HG03439 (cell line): ENCODE data around the gene SMARCA2.

ENCODE experiments used
- ATAC-seq: cut with Tn5 transposase; IDR thresholded peaks from one replicate; pipeline ENCODE4 v1.9.1; 2021; ENCODE audit warnings: mild to moderate bottlenecking, moderate library complexity; ENCODE audit not compliant: unreplicated experiment

Gene SMARCA2

GRCh38 chr9:2039294-2040180 lies 24.4 kb downstream of the SMARCA2 start:
- no peak for ATAC-seq

GRCh38 chr9:2040828-2041227 lies 25.7 kb downstream of the SMARCA2 start:
- no peak for ATAC-seq

GRCh38 chr9:2041736-2042135 lies 26.6 kb downstream of the SMARCA2 start:
- ATAC-seq = no peak

- ATAC-seq = no peak
These were observed 28.1 kb downstream of the SMARCA2 start for GRCh38 chr9:2043243-2043642.

GRCh38 chr9:2043881-2044462 lies 28.8 kb downstream of the SMARCA2 start:
- ATAC-seq = no peak

DNA sequence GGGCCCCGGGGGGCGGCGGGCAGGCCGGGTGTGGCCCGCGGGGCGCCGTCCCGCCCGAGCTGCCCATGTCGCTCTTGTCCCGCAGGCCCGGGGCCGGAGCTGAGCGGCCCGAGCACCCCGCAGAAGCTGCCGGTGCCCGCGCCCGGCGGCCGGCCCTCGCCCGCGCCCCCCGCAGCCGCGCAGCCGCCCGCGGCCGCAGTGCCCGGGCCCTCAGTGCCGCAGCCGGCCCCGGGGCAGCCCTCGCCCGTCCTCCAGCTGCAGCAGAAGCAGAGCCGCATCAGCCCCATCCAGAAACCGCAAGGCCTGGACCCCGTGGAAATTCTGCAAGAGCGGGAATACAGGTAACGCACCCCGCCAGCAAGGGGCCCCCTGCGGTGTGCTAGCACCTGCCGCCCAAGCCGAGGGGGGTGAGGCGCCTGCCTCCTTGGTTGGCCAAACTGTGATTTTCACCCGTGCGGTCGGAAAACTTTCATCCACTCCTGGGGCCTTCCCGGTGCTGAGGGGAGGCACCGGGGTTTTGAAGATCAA lies 32.1 kb downstream of the SMARCA2 start:
- no peak for ATAC-seq

GRCh38 chr9:2047916-2048315 lies 32.8 kb downstream of the SMARCA2 start:
- no peak for ATAC-seq

DNA sequence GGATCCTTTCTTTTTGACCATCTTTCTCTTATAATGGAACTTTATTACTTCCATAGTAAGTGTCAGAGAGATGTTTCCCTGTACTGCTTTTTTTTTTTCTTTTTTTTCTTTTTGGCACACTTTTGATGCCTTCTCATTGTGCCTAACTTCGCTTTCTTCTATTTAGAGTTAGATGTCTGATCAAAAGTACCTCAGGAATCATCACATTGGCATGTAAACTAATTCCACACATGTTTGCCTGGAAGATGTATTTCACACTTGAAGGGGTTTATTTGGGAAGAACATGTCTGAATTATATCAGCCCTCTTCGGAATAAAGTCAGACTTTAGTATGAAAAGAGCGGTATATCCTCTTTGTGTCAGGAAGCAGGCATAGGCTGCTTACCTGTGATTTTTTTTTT lies 35.1 kb downstream of the SMARCA2 start:
- ATAC-seq = no peak

DNA sequence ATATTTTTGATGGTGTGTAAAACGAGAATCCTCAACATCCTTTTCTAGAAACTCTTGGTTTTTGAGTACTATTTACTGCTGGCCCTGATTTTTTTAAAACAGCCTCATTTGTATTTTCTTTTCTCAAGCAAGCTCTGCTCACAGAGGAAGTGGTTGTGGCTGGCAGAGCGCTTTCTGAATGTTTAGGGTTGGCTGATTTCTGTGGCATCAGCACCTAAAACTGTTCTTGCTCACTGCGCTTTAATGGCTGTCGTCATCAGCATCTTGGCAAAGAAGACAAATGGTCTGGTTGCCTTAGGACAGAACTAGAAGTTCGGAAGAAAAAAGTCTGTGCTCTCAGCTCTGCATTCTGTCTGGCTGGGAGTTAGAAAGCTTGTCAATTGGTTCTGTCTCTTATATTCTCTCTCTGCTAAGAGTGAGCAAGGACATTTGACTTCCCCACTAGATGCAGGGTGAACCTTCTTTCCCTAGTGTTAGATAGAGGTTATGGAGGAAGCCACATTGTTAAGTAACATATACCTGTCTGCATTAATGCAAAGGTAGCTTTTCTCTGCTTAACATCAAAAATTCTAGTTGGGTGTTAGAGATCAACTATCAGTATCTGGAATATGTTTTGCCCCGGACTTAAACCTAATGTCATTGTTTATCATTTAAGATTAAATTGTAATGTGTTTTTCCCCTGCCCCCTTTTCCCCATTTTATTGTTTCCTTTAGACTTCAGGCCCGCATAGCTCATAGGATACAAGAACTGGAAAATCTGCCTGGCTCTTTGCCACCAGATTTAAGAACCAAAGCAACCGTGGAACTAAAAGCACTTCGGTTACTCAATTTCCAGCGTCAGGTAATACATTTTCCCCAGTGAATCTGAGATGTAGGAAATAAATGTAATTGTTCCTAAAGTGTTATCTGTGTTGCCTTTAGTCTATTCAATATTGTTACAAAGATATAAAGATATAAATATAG lies 39.0 kb downstream of the SMARCA2 start:
- ATAC-seq = peak; percentile 94

DNA sequence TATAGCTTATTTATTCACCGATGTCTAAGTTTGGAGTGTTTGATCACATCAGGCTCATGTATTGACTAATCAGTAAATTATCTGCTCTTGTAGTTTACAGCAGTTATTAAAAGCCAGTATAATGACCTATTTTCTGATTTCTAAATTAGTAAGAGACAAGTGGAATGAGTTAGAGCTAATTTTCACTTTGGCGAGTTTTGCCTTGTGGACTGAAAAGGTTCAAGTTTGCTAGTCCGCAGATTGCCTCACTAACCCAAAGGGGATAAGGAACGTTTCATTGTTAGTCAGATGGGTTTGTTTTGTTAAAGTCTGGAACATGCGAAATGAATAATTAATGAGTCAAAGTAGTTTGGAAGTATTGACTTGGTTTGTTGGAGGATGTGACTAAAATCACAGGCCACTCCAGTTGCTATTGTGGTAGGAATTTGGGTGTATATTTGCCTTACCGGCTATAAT lies 40.1 kb downstream of the SMARCA2 start:
- no peak for ATAC-seq

DNA sequence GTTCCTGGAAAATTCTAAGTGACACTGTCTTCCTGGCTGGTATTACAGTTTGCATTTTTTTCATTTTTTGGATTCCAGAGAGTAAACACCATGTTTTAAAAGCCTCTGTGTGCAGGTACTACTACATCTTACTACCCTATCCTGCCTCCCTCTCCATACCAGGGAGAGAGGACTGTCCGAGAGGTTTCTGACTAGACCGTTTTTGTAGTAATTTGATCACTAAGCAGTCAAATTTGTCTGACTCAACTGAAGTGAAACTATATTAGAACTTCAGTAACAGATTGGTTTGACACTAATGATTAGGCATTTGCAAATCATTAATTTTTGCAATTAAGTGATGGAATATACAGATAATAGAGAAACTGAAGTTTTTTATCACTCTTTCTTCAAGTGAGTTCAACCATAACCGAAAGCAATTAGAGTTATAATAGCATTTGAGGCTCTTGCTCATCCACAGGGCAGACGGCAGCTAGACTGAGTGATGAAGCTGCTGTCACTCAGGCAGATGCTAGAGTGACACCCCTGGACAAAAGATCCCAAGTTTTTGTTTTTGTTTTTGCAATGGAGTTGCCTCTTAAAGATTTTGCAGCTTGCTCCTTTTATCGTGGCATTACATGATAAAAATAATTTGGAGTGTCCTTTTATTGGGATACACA lies 44.3 kb downstream of the SMARCA2 start:
- no peak for ATAC-seq

DNA sequence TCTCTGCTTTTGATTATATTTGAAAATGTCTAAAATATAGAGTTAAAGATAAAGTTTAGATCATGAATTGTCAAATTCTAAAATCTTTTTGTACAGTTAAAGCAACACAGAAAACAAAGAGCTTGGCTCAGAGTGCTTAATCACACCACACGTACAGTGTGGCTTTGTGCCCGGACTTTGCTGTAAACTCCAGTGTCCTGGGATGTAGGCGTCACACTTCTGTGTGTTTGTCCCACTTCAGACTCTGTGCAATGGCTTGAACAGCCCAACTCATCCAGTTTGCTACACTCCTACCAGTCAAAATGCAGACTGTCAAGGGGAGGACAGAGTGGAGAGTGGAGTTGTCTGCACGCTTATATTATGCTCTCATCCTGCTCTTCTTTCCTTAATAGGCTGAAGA lies 45.3 kb downstream of the SMARCA2 start:
- ATAC-seq = no peak

DNA sequence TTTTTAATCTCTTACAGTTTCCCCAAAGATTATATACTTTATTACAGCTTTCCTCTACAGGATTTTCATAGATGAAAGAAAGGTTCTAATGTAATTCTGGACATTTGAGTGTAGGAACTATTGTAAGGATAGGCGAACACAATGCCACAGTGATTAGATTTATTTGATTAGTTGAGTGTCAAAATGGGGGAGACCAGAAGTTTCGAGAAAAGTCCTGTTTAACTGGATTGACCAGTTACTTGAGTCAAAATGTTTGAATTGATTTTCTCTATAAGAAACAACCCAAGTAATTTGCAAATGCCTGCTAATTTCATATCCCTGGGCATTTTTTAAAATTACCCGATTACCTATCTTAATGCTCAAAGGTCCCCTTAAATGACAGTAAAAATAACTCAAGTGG lies 50.6 kb downstream of the SMARCA2 start:
- no peak for ATAC-seq

GRCh38 chr9:2066312-2067273 lies 51.4 kb downstream of the SMARCA2 start:
- ATAC-seq = no peak

DNA sequence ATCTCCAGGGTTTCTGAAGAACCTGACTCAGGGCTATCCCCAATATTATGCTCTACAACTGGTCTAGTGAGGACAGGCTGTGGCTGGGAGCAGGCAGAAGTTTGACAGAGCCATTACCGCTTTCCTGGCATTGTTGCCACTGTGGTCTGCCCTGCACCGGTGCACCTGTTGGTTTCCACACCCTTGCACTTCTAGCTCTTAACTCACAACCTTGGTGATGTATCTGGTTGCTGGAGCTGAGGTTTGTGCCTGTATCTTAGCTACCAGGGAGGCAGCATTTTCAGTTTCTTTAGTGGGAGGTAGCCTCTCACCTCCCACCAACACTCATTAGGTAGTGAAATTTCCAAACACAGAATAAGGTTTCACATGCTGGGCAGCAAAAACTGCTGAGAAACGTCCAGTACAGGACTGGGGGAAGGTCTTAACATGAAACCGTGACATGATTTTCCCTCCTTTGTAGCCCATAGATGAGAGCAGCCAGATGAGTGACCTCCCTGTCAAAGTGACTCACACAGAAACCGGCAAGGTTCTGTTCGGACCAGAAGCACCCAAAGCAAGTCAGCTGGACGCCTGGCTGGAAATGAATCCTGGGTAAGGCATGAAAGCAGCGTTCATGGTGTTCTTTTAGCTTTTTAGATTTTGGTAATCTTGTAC lies 57.7 kb downstream of the SMARCA2 start:
- peak; percentile 92 for ATAC-seq

- ATAC-seq = no peak
These were observed 67.6 kb downstream of the SMARCA2 start for GRCh38 chr9:2082772-2083171.

DNA sequence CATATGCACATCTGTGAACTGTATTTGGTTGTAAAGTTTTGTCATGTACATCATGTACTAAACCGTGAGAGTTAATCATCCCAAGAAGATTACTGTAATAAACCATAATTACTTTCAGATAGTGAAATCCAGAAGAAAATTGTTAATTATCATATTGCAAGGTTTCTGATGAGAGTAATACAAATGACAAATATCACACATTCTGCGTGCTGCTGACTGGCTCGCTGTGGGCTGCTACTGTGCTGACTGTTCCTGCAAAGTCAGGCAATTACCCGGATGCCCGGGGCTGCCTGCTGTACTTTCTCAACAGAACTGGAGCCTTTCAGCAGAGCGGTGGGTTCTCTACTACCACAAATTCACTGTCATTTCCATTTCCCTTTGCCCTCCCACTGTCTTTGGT lies 68.3 kb downstream of the SMARCA2 start:
- no peak for ATAC-seq

- ATAC-seq = no peak
These were observed 70.6 kb downstream of the SMARCA2 start for GRCh38 chr9:2085716-2086115.

- ATAC-seq = no peak
These were observed 71.0 kb downstream of the SMARCA2 start for GRCh38 chr9:2086116-2086515.
